Ammon's horn (tissue), 1 donor: ENCODE results near the gene LRRC34.

Source experiments
- DNase-seq: peaks from one replicate; pipeline ENCODE4 v3.0.0-alpha.2; 2016; ENCODE audit warnings: low spot score

Gene LRRC34

DNA sequence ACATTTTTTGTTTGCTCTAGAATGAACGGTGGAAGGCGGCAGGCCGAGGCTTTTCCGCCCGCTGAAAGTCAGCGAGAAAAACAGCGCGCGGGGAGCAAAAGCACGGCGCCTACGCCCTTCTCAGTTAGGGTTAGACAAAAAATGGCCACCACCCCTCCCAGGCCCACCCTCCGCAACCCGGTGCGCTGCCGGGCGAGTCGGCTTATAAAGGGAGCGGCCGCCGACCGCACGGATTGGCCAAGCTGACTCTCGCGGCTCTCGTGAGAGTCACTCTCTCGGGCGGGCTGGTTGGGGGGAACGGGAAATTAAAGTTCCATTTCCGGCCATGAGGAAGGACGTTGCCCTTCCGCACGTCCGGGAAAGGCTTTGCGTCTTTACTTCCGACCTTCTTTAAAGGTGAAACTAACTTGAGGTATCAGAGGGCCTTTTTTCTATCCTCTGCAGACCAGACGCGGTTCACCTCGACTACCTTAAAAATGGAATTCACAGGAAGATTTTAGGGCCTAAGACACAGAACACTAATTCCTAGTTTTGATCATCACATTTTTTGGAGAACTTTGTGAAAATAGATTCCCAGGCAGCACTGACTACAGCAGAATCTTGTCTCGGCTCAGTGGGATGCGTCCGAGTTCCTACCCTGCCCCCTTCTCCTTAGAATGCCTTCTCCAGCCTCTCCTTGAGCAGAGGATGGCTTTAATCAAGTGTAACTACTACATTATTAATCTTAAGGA lies 47.7 kb downstream of the LRRC34 start, which contains the start of gene TERC:
Gene TERC, minus strand, starts transcription at position 179 of the 731 bp plus-strand sequence.
- DNase-seq = peak; percentile 93

DNA sequence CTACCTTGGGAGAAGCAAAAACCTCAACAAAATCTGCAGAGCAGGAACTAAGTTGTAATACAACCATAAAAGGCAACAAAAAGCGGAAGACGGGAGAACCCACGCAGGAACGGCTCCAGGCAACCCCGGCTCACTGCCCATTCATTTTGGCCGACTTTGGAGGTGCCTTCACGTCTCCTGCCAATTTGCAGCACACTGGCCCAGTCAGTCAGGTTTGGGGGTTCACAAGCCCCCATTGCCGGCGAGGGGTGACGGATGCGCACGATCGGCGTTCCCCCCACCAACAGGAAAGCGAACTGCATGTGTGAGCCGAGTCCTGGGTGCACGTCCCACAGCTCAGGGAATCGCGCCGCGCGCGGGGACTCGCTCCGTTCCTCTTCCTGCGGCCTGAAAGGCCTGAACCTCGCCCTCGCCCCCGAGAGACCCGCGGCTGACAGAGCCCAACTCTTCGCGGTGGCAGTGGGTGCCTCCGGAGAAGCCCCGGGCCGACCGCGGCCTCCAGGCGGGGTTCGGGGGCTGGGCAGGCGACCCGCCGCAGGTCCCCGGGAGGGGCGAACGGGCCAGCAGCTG lies 48.3 kb downstream of the LRRC34 start:
- peak; percentile 78 for DNase-seq

- DNase-seq = no peak
Observed at GRCh38 chr3:169760479-169760878, 52.2 kb downstream of the LRRC34 start.

GRCh38 chr3:169759256-169759655 lies 53.4 kb downstream of the LRRC34 start:
- no peak for DNase-seq

DNA sequence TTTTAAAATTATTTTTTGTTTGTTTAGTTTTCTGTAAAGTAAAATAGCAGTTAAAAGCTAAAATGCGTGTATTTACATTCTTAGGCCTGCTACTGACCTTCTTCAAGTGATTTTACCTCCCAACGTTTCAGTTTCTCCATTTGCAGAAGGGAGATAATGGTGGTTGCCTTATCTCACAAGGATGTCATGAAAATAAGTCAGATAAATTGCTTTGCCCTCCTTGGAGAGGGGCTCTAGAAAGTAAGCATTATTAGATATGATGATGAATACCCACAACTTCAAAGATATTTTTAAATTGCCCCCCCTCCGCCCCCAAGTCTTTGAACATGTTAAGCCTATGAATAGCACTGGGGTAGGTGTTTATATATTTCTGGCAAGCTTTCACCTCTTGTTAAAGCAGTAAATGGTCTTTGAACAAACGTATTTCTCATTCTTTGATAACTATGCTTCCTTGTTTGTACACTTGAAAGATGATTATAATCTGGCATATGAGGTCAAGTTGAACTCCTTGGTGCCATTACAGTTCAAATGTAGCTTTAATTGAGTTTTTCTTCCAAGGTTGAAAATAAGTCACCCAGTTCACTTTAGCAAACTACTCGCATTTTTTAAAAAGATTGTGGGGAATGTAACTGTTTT lies 54.2 kb downstream of the LRRC34 start:
- no peak for DNase-seq

DNA sequence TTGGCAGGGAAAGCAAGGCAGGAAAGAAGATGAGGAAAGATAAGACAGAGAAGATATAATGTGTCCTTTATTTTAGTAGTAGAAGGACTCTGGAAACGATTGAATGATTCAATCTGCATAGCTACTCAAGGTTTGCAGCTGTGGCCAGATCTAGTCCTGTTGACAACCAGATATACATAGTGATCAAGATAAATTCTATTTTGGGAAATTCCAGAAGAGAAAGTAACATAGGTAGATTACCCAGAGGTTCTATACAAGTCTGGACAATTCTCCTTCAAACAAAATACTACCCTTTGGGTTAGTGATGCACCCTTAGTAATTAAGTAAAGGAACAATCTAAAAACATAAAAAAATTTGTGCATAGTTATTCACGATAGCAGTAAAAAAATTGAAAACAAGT lies 57.2 kb downstream of the LRRC34 start:
- DNase-seq = no peak

GRCh38 chr3:169754711-169755110 lies 58.0 kb downstream of the LRRC34 start:
- DNase-seq = no peak

DNA sequence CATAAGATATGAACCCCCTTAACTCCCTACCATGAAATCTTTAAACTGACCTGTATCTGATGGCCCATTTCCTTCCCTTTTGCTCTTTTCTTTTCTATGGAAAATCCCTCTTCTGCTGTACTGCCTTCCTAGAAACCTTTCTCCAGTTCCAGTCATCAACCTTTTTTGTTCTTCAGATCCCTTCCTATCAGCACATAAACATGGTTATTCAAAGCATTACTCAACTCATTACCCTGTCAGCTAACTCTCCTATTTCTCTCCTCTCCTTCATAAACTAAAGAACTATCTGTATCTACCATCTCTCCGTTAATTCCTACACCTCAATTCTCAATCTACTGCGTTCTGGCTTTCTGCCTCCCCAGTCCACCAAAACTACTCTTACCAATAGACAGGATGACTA lies 60.8 kb downstream of the LRRC34 start:
- DNase-seq = no peak

- DNase-seq = no peak
Observed at GRCh38 chr3:169750665-169751064, 62.0 kb downstream of the LRRC34 start.

DNA sequence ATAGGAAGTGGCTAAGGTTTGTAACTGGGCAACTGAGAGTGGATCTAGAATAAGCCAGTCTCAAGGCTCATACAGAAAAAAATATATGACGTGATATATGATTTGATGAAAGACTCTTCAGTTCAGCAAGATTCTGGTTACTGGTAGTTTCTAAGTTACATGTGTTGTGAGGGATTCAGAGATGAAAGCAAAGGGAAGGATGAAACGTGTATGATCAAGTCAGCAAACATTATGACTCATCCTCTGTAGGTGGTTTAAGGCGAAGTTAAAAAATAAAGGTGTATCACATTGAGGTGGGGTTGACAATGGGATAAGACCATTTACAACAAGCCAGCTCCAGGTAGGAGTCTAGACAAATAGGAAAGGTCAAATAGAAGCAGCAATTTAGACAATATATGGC lies 64.0 kb downstream of the LRRC34 start:
- DNase-seq = no peak

GRCh38 chr3:169746924-169747323 lies 65.8 kb downstream of the LRRC34 start:
- DNase-seq = no peak

DNA sequence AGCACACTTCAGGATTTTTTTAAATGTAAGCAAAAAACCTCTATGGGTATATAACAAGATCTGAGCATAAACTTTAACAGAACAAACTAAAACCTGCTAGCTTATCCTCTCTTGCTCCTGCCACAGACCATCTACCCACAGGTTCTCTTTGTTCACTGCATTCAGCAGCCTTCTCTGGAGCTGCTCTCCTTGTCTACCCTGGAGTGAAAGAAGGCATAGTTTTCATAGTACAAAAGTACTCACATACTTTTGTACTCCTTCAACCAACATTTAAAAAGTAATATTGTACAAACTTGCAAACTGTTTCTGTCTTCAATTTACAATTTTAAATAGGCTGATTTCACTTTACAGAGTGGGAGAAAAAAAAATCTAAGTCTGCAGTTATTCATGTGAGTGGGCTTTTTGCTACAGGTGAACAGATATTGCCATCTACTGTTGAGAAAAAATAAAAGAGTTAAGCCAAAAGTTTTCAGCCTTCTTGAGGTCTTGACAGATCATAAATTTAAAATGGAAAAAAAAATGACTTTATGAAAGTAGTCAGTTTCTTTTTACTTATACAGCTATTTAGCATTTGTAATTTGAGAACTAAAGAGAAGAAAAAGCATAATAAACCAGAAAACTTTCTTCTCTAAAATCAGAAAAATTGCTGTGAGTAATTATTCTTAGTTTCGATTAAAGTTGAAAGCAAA lies 68.2 kb downstream of the LRRC34 start:
- DNase-seq = no peak
